Body of pancreas (tissue), 4 donors: ENCODE results near the gene FHAD1. TPM values are rescaled to one million over a fixed set of nuclear protein-coding genes. Genes with fewer than 3 reads are reported as not detected.
"Not testable (repeated sequence)": the region's sequence is repeated elsewhere in the genome, so short reads cannot be mapped to it uniquely, and the experiment has no call there.

Source experiments
- ATAC-seq: fragments of 150-250 bp; one replicate; pipeline ENCODE4 v1.9.1; 2016
- DNase-seq, 4 donors: peaks; one replicate each; pipeline ENCODE4 v3.0.0-alpha.2; 2019
- H3K27ac ChIP-seq, 4 donors: fragments of 200-600 bp; sonication (generic); 1 replicate in 3 of 4; 2 replicates in 1 of 4; pipeline versions ENCODE4 v1.5.1 to v1.6.1; 2016 to 2019; ENCODE audit warnings: mild to moderate bottlenecking in 1 of 4, mixed read lengths in 1 of 4, moderate library complexity in 1 of 4
- H3K27me3 ChIP-seq, 2 donors: fragments of 200-600 bp; sonication (generic); one replicate each; pipeline ENCODE4 v1.6.0; 2016; ENCODE audit warnings: mild to moderate bottlenecking in 1 of 2
- H3K36me3 ChIP-seq, 2 donors: fragments of 200-600 bp; sonication (generic); replicated peaks in 1 of 2; 2 replicates each; pipeline ENCODE4 v1.5.1; 2016; ENCODE audit warnings: low read depth in 2 of 2; ENCODE audit not compliant: insufficient read depth in 1 of 2
- H3K4me1 ChIP-seq: fragments of 200-600 bp; sonication (generic); one replicate; pipeline ENCODE4 v1.6.0; 2016
- H3K4me3 ChIP-seq, 2 donors: fragments of 200-600 bp; sonication (generic); 1 replicate in 1 of 2; 2 replicates in 1 of 2; pipeline ENCODE4 v1.5.1; 2016 to 2019
- H3K9me3 ChIP-seq, 3 donors: fragments of 200-600 bp; sonication (generic); 1 replicate in 2 of 3; 2 replicates in 1 of 3; pipeline ENCODE4 v1.5.1; 2016
- POLR2A ChIP-seq, 3 donors: fragments of 450-650 bp; IDR thresholded peaks; one replicate each; pipeline ENCODE4 v1.6.1; 2016; ENCODE audit warnings: antibody characterized with exemption in 3 of 3, mild to moderate bottlenecking in 2 of 3
- WGBS, 2 donors: methylation state at CpG; one replicate each; pipeline ENCODE4 v1.1.5; 2017; 5-methylcytosine and 5-hydroxymethylcytosine counted together
- intact Hi-C: fragments of 100-400 bp; cut with DNase I; formaldehyde crosslinking; loops from one replicate; pipeline ENCODE4 v1.15.1; 2023
- total RNA-seq, 2 donors: library from RNA; depleted of rRNA; stranded (reverse); fragments of >200 nt; gene quantifications; one replicate each; pipeline ENCODE4 v1.1.0, GENCODE V29; 2016
- TF ChIP-seq, protein P1 (sequence below), 7 experiments: fragments of 450-650 bp in 4 of 7; fragments of 200-600 bp in 3 of 7; sonication (generic) in 3 of 7; IDR thresholded peaks; one replicate each; pipeline ENCODE4 v1.5.1; 2016 to 2019; ENCODE audit warnings: antibody characterized with exemption in 7 of 7

FHAD1 gene
- total RNA-seq, 2 donors from 2014 or later: 2.9 to 4.9 TPM

GRCh38 chr1:15430787-15431570 lies 184.0 kb downstream of the FHAD1 start:
- ATAC-seq (peak; percentile 63), DNase-seq (peak; percentile 83 to 89 (median 86))
- H3K27ac ChIP-seq: peak overlapping the region; percentile 89 to 96 (median 92)
- intact Hi-C loops: no loop called here
- TF ChIP-seq POLR2A (IDR thresholded peaks at IDR 0.05): no peak
- TF ChIP-seq, protein P1, sequence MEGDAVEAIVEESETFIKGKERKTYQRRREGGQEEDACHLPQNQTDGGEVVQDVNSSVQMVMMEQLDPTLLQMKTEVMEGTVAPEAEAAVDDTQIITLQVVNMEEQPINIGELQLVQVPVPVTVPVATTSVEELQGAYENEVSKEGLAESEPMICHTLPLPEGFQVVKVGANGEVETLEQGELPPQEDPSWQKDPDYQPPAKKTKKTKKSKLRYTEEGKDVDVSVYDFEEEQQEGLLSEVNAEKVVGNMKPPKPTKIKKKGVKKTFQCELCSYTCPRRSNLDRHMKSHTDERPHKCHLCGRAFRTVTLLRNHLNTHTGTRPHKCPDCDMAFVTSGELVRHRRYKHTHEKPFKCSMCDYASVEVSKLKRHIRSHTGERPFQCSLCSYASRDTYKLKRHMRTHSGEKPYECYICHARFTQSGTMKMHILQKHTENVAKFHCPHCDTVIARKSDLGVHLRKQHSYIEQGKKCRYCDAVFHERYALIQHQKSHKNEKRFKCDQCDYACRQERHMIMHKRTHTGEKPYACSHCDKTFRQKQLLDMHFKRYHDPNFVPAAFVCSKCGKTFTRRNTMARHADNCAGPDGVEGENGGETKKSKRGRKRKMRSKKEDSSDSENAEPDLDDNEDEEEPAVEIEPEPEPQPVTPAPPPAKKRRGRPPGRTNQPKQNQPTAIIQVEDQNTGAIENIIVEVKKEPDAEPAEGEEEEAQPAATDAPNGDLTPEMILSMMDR (IDR thresholded peaks at IDR 0.05): peak; percentile 88 to 98 (median 93)
- H3K4me3 ChIP-seq: no peak overlapping the region
- no peaks in the 10 kb centered on the region for H3K9me3 ChIP-seq
- WGBS, 2 donors: 33 to 41% methylated on average over 19 of the region's 19 CpGs
- H3K36me3 ChIP-seq: no peaks in the 10 kb centered on the region
- H3K27me3 ChIP-seq: no peaks in the 10 kb centered on the region
- peaks cover 75% of the 10 kb centered on the region for H3K4me1 ChIP-seq

GRCh38 chr1:15431571-15431948 lies 184.5 kb downstream of the FHAD1 start:
- TF ChIP-seq, protein P1 (IDR thresholded peaks at IDR 0.05): no peak
- no peak for TF ChIP-seq POLR2A (IDR thresholded peaks at IDR 0.05)
- H3K9me3 ChIP-seq: no peaks in the 10 kb centered on the region
- peaks cover 75% of the 10 kb centered on the region for H3K4me1 ChIP-seq
- peak overlapping the region; percentile 89 to 96 (median 92) for H3K27ac ChIP-seq
- no peak for ATAC-seq
- H3K27me3 ChIP-seq: no peaks in the 10 kb centered on the region
- peak in 1 of 4 donors; percentile 21 for DNase-seq
- H3K36me3 ChIP-seq: no peaks in the 10 kb centered on the region
- 41 to 43% methylated on average over 4 of the region's 4 CpGs for WGBS, 2 donors
- intact Hi-C loops: no loop called here
- no peak overlapping the region for H3K4me3 ChIP-seq

- peak overlapping the region; percentile 89 to 96 (median 92) for H3K27ac ChIP-seq
- peak; percentile 74 for ATAC-seq
- intact Hi-C loops: no loop called here
- 32 to 34% methylated on average over 5 to 9 of the region's 9 CpGs for WGBS, 2 donors
- no peak overlapping the region for H3K4me3 ChIP-seq
- H3K27me3 ChIP-seq: no peaks in the 10 kb centered on the region
- no peaks in the 10 kb centered on the region for H3K36me3 ChIP-seq
- peak; percentile 95 to 97 (median 96) for DNase-seq
- TF ChIP-seq, protein P1 (IDR thresholded peaks at IDR 0.05): no peak
- peak in 2 of 3 donors; percentile 22 to 34 for TF ChIP-seq POLR2A (IDR thresholded peaks at IDR 0.05)
- H3K4me1 ChIP-seq: peaks cover 78% of the 10 kb centered on the region
- H3K9me3 ChIP-seq: no peaks in the 10 kb centered on the region
Measured at GRCh38 chr1:15432324-15432723, 185.3 kb downstream of the FHAD1 start.

DNA sequence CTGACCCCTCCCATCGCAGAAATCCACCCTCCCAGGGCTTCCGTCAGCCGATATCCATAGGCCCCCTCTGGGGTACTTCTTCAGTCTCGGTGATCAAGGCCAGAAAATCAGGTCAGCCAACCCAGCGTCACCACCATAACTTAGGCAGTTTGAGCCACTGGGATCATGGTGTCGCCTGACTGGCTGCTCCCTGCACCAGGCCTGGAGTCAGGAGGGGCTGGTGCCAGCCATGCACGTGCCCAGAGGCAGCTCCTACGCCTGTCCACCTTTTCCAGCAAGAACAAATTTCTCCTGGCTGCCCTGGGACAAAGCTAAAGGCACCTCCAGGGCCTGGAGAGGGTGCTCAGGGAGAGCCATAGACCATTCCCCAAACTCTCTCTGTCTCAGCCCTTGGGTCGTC lies 186.4 kb downstream of the FHAD1 start:
- DNase-seq (peak in 2 of 4 donors; percentile 37 to 53), ATAC-seq (no peak)
- intact Hi-C loops: no loop called here
- Histone ChIP-seq H3K27me3 (no peaks in the 10 kb centered on the region), H3K9me3 (no peaks in the 10 kb centered on the region), H3K4me3 (no peak overlapping the region), H3K4me1 (peaks cover 89% of the 10 kb centered on the region), H3K27ac (peak overlapping the region; percentile 89 to 96 (median 92)), H3K36me3 (no peaks in the 10 kb centered on the region)
- WGBS, 2 donors: 66 to 69% methylated on average over 5 to 9 of the region's 9 CpGs
- TF ChIP-seq, protein P1 (IDR thresholded peaks at IDR 0.05): no peak
- no peak for TF ChIP-seq POLR2A (IDR thresholded peaks at IDR 0.05)

- 39 to 43% methylated on average over 8 of the region's 8 CpGs for WGBS, 2 donors
Measured at GRCh38 chr1:15434739-15435138, 187.7 kb downstream of the FHAD1 start.

More at GRCh38 chr1:15434739-15435138, 187.7 kb downstream of the FHAD1 start:
- H3K27me3 ChIP-seq, H3K9me3 ChIP-seq, intact Hi-C loops, H3K4me3 ChIP-seq, H3K36me3 ChIP-seq, ATAC-seq: not testable (repeated sequence)
- Histone ChIP-seq H3K27ac (peak overlapping the region; percentile 45 to 96 (median 90)), H3K4me1 (peaks cover 86% of the 10 kb centered on the region)
- peak in 2 of 4 donors; percentile 33 to 67 for DNase-seq
